Stimulated activated CD8-positive, alpha-beta memory T cell treated with anti-CD3 and anti-CD28 coated beads, Interleukin-7, amount 100 ng/mL, for 48 hours (primary cell): ENCODE data around the gene GEN1.

ENCODE experiments used
- DNase-seq, 2 donors: peaks; one replicate each; pipeline ENCODE4 v3.0.0-alpha.2; 2020; ENCODE audit warnings: low read depth in 1 of 2; ENCODE audit errors: extremely low read depth in 1 of 2

The GEN1 gene

GRCh38 chr2:17753803-17754663 lies at the start of gene GEN1, which contains the start of gene SMC6:
Gene GEN1 (plus strand): TSS chr2:17754138. CDS start chr2:17759944, 5,806 bp downstream.
Gene SMC6 (minus strand): TSS chr2:17753810. CDS start chr2:17745946, 7,864 bp downstream.
- DNase-seq: peak; percentile 85 to 86

GRCh38 chr2:17706845-17707244 lies 47.1 kb upstream of the GEN1 start:
- DNase-seq: no peak

- no peak for DNase-seq
Observed at GRCh38 chr2:17708501-17708900, 45.4 kb upstream of the GEN1 start.

GRCh38 chr2:17709897-17710296 lies 44.0 kb upstream of the GEN1 start:
- no peak for DNase-seq

GRCh38 chr2:17710547-17711248 lies 43.2 kb upstream of the GEN1 start:
- DNase-seq: no peak

- DNase-seq: no peak
Observed at GRCh38 chr2:17713291-17713690, 40.6 kb upstream of the GEN1 start.

GRCh38 chr2:17717666-17718065 lies 36.3 kb upstream of the GEN1 start:
- DNase-seq: no peak

GRCh38 chr2:17718689-17719088 lies 35.2 kb upstream of the GEN1 start:
- no peak for DNase-seq

GRCh38 chr2:17719562-17720371 lies 34.2 kb upstream of the GEN1 start:
- DNase-seq: no peak

GRCh38 chr2:17728210-17728609 lies 25.7 kb upstream of the GEN1 start:
- DNase-seq: no peak

GRCh38 chr2:17729880-17730279 lies 24.1 kb upstream of the GEN1 start:
- DNase-seq: no peak

- DNase-seq: no peak
Observed at GRCh38 chr2:17733599-17733998, 20.3 kb upstream of the GEN1 start.

- no peak for DNase-seq
Observed at GRCh38 chr2:17735864-17736263, 18.1 kb upstream of the GEN1 start.

GRCh38 chr2:17736989-17737388 lies 16.9 kb upstream of the GEN1 start:
- DNase-seq: no peak

- no peak for DNase-seq
Observed at GRCh38 chr2:17740203-17740602, 13.7 kb upstream of the GEN1 start.

GRCh38 chr2:17747684-17748452 lies 6.1 kb upstream of the GEN1 start:
- no peak for DNase-seq

- no peak for DNase-seq
Observed at GRCh38 chr2:17748745-17749144, 5.2 kb upstream of the GEN1 start.

GRCh38 chr2:17749753-17750438 lies 4.0 kb upstream of the GEN1 start:
- no peak for DNase-seq

- no peak for DNase-seq
Observed at GRCh38 chr2:17752246-17752645, 1.7 kb upstream of the GEN1 start.
